Embryonic facial prominence (tissue), 1 donor: Measurements from ENCODE around the gene MN1.

ENCODE experiments used
- DNase-seq: peaks from one replicate; pipeline ENCODE4 v3.0.0-alpha.2; 2016; ENCODE audit errors: extremely low spot score

MN1 gene

DNA sequence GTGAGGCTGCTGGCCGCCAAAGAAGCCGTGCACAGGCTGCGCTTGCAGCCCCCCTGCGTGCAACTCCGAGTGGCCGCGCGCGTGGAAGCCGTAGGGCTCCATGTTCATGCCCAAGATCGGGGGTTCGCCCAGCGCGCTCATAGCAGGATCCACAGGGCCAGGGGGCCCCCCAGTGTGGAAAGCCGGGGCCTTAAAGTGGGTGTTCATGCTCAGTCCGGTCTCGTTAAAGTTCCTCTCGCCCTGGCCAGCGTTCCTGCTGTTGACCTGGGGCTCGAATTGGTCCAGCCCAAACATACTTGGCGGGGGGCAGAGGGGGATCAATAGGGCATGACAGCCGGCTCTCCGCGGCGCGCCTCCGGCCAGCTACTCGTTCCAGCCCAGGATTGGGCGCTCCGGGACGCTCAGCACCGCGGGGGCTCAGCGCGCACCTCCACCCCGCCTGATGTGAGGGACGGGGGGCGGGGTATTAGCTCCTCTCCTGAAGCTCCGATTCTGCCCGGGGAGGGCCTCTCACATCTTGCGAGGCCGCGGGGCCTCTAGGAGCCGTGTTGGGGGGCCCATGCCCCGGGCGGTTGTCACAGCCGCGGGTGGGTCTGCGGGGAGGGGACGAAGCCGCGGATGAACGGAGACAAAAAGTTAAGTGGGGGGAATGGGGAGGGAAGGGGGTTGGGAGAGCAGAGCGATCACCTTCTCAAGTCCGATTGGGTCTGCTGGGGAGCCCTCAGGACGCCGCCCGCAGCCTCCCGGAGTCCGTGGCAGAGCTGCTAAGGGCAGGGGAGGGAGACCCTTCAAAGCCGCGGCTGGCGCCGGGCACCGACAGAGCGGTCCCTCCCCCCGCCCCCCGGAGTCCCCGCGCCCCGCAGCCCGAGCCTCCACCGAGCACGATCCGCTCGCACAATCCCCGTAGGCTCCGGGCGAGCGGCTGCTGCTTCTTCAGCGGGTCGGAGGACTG lies 1.0 kb downstream of the MN1 start:
- DNase-seq = no peak

DNA sequence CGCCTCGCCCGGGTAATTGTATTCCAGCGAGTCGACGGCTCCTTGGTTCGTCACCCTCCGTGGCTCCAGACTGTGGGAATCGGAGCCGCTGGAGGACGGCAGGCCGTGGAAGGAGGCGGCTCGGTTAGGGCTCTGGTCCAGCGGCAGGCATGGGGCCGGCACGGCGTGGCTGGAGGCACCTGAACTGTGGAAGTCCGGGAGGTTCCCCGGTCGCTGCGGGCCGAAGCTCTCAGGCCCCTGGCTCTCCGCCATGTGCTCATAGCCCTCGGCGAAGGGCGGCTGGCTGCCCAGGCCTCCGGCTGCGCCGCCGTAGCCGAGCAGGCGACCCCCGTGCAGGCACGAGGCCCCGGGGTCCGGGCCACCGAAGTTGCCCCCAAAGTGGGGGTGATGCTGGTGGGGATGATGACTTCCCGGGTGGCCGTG lies 1.7 kb downstream of the MN1 start:
- DNase-seq = no peak

DNA sequence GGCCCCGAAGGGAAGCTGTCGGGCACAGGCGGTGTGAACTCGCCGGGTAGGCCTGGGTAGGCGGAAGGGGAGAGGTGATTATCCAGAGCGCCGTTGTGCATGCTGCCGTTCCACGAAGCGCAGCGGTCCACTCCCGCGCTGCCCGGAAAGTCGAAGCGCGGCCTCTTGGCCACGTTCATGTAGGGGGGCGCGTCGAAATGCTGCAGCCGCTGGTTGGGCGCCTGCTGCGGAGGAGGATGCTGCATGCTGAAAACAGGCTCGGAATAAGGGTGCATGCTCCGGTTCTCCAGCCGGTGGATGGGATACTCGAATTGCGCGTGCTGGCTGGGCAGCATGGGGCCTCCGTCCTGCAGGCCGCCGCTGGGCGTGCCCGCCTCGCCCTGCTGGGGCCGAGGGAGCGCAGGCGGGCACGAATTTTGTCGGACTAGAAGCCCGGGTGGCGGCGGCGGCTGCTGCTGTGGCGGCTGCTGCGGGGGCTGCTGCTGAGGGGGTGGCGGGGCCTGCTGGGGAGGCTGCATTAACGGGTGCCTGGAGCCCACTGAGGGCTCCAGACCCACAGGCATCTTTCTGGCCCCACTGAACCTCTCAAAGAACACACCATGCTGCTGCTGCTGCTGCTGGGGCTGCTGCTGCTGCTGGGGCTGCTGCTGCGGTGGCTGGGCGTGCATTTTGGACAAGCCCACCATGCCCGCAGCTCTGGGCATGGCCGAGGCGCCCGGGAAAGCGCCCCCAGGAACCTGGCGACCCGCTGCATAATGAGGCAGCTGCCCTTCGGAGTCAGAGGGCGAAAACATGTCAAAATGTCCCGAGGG lies 2.3 kb downstream of the MN1 start:
- DNase-seq = no peak

DNA sequence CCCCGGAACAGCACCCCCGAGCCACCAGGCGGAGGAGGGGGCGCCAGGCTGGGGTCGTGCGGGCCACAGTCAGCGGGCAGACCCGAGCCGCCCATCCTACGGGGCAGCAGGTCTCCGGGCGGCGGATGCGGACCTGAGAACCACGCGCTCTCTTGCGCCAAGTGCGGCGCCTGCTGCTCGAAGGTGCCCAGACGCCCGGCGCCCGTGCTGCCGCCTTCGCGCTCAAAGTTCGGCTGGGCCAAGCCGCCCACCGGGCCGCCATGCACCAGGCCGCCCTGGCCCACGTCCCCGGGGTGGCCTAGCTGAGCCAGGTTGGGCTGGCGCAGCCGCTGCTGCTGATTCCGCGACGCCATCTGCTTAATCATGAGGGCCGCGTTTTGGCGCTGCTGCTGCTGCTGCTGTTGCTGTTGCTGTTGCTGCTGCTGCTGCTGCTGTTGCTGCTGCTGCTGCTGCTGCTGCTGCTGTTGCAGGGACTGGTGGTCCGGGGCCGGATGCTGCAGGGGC lies 3.0 kb downstream of the MN1 start:
- DNase-seq = no peak

DNA sequence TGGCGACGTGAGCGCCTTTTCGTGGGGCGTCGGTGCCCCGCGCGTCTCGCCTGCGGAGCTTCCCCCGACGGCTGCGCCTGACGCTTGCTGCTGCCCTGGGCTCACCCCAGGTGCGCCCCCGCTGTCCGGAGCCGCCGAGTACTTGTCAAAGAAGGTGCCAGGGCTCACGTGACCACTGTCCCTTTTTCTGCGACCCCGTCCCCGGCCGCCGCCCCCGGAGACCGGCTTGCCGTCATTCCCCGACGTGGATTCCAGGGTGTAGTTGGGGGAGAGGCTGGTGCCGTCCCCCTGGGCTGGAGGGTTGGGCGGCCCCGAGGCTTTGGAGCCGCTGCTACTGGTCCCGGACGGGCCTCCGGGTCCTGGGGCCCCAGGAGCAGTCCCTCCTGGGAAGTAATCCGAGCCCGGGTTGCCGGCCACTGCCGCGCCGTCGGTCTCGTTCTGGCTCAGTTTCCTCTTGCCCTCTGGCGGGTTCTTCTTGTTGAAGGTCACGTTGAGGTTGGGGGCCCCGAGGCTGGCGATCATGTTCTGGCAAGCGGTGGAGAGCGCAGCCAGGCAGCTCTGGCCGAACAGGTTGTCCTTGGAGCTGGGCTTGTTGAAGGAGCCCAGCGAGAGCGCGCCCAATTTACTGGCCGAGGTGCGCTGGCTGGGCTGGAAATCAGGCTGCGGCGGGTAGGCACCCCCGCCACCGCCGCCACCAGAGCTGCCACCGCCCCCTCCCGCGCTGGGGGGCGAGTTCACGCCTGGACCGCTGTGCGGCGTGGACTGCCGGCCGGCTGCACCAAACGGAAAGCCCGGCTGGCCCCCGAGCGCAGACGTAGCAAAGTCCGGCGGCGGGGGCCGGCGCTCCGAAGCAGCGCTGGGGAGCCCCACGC lies 3.8 kb downstream of the MN1 start:
- DNase-seq = no peak

DNA sequence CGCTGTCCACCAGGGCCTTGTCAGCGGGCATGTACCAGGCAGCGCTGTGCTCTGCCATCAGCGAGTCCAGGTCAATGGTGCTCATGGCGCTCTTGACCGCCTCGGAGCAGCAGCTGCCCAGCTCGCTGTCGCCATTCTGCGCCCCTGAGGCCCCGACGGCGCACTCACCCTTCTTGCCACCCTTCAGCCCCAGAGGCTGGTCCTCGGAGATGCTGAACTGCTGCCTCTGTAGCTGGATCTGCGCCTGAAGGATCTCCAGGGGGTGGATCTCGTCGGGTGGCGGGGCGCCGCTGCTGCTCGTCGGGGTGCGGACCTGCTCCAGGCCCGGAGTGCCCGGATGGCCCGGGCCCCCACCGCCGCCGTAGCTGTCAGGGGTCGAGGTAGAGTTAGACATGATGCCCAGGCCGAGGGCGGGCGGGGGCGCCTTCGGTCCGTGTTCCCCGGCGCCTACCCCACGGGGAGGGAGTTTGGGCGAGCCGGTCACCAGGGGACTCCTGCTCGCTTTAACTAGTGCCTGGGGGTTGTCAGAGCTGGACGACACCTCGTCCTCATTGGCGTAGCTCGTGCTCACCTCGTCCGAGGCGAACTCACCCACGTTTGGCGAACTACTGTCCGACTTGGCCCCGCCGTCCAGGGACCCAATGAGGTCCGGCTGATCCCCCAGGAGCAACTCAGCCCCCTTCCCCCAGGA lies 4.6 kb downstream of the MN1 start:
- DNase-seq = no peak

DNA sequence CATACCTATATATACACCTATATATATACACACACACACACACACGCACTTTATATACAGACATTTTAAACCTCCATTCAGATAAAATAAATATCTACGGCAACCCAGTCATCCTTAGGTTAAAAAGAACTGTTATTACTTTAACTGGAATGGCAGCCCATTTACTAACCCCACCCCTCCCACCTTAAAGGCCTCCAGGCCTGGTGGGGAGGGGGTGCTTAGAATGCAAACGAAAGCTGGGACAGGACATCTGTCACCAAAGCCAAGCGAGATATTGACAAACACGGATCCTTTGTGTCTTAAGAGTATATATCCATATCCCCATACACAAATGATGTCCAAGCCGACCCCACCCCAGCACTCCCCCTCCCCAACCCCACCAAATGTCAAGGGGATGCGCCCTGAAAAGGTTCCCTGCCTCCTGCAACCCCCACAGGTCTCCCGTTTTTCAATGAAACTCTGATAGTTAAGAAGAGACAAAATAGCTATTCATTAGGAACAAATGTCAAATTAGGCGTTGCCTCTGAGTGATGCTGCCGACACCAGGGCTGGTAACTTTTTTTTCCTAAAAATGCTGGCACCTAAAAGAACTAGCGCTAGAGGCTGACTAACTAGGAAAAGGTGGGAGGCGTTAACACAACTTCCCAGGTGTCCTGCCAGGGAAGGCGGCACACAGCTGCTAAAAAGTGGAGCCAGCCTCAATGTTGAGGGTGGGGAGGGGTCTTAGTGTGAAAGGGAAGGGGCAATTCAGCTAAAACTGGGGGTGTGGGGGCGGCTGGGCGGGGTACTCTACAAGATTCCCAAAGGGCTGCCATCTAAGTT lies 5.6 kb downstream of the MN1 start:
- DNase-seq = no peak

DNA sequence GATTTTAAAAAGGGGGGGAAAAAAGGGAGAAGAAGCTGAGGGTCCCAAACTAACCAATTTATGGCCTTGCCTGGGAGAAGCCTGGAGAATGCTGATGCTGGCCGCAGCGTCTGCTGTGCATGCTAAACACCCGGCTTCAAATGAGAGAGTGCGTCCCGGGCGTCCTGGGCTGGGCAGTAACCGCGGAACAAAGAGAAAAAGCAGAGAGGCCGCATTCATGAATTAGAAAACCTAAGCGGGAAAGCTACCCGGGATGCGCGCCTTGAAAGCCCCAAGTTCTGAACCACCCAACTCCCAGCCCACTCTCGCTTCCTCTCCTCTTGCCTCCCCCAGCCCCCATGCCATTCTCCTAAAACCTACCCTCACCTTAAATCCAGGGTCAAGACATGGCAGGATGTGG lies 6.5 kb downstream of the MN1 start:
- no peak for DNase-seq

DNA sequence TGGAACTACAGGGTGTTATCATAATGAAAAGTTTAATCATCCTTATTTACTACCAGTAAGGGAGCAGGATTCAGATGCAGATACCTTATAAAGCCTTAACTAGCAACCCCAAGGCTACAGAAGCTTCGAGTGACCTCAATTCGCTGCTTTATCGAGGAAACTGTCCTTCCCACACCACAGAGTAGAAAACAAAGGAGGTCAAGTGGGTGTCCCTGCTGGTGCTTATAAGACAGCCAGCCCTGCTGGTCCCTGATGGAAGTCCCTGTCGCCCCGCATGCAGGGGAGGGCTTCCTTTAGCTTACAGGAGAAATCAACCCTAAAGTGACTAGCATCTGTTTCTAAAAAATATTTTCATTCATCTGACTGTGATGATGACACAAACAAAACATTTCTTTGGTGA lies 7.3 kb downstream of the MN1 start:
- no peak for DNase-seq

DNA sequence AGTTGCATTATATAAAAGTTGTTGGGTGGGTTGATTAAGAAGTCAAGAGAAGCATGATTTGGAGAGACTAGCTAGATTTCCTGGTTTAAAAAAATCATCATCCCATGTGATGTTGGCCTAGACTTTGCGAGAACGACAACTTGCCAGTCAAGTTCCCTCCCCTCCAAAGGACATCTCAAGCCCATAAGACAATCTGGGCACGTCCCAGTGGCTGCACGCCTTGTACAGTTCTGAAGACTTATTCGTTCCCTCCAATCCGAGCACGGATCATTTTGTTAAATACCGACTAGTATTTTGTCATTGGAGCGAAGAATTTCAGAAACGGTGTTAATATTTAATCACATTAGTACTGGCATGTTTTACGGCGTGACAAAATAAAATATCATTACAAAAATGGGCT lies 8.0 kb downstream of the MN1 start:
- DNase-seq = no peak

DNA sequence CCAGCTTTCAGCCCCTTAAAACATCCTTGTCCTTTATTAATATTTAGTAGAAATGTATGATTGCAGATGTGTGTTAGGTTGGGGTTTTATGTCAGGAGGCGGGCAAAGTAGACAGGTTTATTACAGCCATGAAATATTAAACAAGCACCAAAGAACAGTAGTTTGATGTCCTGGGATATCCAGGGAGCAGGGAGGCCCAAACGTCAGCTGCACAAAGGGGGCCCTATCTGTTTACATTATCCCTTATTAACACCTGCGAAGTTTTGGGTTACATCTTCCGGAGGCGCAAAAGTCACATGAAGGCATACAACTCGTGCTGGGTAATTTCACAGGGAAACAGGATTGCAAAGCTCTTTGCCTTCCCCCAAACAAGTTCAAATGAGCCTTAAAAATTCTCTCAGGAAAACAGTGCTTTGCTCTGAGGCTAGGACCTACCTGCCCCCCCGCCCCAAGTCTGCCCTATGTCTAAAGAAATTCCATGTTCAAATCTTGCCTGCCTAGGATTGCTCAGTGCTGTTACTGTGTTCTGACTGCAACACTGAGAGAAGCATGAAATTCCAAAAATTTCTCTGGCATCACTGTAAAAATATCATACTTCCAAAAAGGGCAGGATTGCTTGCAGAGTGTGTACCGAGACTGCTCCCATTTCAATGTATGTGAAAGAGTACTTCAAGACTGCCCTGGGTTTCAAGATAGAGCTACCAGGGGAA lies 8.9 kb downstream of the MN1 start:
- DNase-seq = no peak

DNA sequence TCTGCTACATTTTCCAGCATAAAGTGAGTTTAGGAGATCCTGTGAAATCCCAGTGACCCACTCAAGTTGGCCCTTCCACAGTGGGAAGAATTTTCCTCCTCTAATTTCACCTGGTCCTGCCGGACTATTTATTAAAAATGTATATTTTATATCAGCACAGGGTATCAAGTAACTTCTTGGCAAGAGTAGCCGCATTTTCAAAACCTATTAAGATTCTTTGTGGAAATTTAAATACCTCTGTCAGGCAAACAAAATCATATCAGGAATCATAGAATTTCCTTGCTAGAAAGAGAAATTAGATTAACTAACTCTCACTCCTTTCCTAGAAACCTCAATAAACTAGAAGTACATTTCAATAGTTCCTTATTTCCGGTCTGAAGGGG lies 9.7 kb downstream of the MN1 start:
- no peak for DNase-seq

DNA sequence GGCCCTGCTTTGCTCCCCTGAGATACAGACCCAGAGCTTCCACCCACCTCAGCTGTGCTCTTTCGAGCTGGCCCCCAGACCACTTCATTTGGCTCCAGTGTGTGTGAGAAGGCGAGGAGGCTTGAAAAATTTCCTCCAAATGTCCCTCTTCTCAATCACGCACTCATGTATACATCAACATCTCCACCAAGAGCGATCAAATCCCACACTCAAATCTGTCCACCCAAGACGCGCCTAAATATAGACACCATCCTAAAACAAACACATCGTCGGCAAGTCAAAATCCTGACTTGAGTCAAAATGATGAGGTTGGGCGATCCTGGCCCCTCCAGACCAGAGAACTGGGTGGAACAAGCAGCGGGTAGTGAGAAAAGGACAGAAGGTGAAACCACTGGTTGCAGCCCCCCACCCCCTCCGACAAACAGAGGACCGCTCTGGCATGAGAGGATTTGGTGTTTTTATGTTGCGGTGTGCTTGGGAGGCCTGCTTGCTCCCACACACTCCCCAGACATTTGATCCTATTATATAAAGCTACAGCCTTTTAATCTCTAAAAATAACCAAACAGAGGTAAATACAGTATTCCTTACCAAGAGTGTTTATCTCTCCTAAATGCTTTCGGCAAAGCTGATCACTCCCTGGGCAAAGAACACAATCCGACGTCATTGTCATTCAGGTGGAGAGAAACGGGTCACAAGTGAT lies 10.2 kb downstream of the MN1 start:
- DNase-seq = no peak

DNA sequence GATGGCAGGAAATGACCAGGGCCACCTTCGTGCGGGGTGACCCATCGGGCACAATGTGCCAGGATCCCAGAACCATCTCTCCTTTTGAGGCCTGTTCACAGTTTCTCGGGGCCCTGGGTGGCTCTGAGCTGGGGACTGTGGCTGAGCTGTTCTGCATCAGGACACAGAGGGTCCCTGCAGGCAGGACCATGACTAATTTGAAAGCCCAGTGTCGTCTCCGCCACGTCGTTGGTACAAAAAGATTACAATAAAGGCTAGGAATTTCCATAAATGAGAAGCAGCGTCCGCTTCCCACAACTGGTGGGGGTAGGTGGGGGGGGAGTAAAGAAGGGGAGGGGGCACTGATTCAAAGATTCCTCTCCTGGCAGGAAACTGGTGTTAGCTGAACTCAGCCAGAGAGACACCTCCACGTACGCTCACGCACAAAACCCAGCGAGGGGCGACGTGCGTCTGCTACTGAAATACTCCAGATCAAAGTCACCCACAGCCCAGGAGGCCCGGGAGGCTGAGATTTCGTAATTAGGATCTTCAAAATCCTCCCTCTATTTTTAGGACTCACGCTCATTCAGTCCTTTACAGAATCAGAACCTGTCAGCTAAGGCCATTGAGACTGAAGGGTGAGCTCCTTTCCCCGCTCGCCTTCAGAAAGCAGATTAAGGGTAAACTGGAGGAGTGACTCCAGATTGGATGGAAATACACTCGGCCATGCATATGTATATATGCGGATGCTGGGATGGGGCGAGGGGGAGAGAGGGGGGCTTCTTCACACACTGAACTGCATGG lies 11.0 kb downstream of the MN1 start:
- no peak for DNase-seq

DNA sequence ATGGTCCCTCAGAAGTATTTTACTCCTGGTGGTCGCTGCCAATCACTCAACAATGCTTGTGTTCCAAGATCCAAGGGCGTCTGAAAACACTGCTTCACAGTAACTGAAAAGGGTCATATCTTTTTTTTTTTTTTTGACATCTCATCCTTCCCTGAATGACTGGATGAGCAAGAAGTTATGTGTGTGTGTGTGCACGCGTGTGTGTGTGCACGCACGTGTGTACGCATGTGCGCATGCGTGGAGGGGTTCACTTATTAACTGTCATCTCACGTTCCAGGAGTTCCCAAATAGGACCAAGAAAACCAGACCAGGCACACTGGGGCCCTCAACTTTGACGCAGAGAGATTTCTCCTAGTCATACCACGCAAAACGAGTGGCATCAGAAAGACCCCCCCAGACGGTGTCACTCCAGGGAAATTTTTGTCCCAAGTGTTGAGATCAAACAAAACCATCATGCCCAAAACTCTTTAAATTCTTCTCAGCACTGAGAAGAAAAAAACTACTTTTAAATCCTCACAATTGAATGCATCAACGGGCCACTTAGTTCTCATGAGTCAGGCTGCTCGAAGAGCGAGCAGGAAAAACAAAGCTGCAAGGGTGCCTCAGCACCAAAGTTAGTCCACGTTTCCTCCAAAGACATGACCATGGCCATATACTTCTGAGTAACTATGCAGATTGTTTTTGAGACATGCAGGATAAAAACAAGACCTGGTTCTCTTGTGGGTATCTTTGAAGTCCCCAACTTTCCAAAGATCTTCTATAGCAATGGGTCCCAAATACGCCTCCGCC lies 12.9 kb downstream of the MN1 start:
- DNase-seq = no peak

DNA sequence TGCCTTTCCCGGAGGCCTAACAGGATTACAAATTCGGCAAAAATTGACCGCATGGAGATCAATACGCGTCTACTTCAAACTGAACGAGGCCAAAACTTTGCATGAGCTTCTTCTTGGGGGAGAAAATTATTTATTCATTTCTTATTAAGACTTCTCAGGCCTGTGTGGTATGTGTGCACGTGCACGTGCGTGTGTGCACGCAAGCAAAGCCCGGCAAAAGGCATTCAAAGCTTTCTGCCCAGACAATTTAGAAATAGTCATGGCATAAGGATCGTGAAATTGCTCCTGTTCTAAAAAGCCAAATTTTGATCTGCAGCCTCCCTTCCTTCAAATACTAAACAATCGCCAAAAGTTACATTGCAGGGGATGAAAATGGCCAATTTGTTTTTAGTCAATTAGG lies 14.6 kb downstream of the MN1 start:
- no peak for DNase-seq

DNA sequence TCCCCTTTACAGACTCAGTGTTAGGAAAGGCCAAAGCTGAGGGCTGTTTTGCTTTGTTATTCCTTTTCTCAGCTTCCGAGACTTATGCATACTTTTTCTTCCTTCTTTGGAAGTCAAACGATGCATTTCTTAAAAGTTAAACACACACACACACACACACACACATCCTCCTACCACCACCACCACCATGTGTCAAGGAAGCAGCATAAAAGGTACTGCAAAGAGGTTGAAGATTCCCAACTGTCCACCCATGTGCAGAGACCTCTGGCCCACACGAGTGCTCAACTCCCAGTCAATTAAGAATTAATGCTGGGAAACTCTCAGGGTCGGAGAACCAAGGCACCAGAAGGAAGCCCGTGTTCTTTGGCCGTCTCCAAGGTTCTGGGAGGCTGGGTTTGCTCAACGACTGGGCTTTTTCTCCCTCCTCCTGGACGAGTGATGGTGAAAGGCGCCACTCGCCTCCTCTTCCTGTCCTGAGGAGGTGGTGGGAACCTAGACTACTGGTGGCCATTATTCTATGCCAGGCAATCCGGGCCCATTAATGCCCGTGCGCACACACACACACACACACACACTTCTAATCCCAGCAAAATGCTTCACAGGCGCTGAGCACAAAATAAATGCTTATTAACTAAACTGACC lies 15.1 kb downstream of the MN1 start:
- DNase-seq = no peak
